Measurements from ENCODE around the gene COL1A2.

Gene COL1A2

DNA sequence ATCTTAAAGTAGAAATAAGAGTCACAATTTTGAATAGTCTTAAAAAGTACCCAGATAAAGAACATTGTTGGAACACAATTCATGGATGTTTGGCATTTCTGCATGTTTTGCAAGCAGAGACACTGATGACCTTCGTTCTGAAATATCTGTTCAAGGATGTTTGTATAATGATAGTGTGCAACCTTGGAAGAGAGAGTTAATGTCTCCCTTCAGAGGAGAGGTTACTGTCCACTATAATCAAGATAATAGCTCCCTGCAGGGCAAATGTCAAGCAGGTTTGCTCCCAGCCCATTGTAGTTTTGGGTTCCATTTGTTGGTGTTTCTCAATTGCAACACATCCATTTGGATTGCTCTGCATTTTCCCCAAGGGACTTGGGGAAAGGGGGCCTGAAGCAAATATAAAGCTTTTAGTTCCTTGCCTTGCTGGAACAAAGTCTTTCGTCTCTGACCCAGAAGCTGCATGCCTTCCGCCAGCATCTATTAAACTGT is 45.2 kb downstream of the COL1A2 start:
- H3K9me3 ChIP-seq (ENCODE audit: control insufficient read depth in 2 of 2, low read length in 2 of 2) = no peaks in the 10 kb centered on the region
- peaks cover 4 to 5% of the 10 kb centered on the region in 2 donors for H3K4me1 ChIP-seq (ENCODE audit: control insufficient read depth in 2 of 2, insufficient read depth in 2 of 2, low read length in 2 of 2)
- H3K27ac ChIP-seq (ENCODE audit: low read depth in 2 of 2, low read length in 2 of 2) = no peak overlapping the region
- H3K36me3 ChIP-seq (ENCODE audit: control insufficient read depth in 2 of 2, insufficient read depth in 2 of 2, low read length in 2 of 2) = no peaks in the 10 kb centered on the region
- no peak overlapping the region for H3K9ac ChIP-seq (ENCODE audit: low read depth in 1 of 2, low read length in 2 of 2)
- H3K27me3 ChIP-seq (ENCODE audit: control insufficient read depth in 2 of 2, insufficient read depth in 2 of 2, low read length in 2 of 2) = no peaks in the 10 kb centered on the region
- no peak overlapping the region for H3K4me3 ChIP-seq (ENCODE audit: low read length in 2 of 2)

DNA sequence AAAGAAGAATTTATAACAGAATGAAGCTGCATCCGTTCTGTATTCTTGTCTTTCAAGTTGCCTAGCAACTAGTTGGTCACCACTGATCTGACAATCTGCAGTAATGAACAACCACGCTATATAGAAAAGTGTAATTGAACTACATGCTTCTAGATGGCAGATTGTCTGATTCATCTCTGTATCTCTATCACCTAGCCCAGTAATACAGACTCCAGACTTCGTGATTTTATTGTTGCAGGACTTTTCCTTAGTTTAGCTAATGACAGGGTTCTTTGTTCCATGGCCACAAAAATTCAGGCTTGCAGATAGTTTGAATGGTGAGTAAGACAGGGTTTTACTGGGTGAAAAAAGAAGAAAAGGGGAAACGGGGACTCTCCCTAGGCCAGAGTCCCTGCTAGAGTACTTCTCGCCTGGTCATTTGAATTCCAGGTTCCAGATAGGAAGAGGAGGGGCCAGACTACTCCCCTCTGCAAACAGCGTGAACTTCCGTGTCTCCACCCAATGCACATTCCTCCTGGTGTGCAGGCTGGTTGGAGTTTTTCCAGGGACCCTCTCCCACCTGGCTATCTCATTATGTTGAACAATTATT is 45.9 kb downstream of the COL1A2 start:
- H3K27ac ChIP-seq (ENCODE audit: low read depth in 2 of 2, low read length in 2 of 2) = peak overlapping the region; percentile 20 to 50
- H3K4me3 ChIP-seq (ENCODE audit: low read length in 2 of 2) = peak overlapping the region; percentile 3 to 27
- no peaks in the 10 kb centered on the region for H3K27me3 ChIP-seq (ENCODE audit: control insufficient read depth in 2 of 2, insufficient read depth in 2 of 2, low read length in 2 of 2)
- H3K36me3 ChIP-seq (ENCODE audit: control insufficient read depth in 2 of 2, insufficient read depth in 2 of 2, low read length in 2 of 2) = no peaks in the 10 kb centered on the region
- no peak overlapping the region for H3K9ac ChIP-seq (ENCODE audit: low read depth in 1 of 2, low read length in 2 of 2)
- peaks cover 4 to 5% of the 10 kb centered on the region in 2 donors for H3K4me1 ChIP-seq (ENCODE audit: control insufficient read depth in 2 of 2, insufficient read depth in 2 of 2, low read length in 2 of 2)
- H3K9me3 ChIP-seq (ENCODE audit: control insufficient read depth in 2 of 2, low read length in 2 of 2) = no peaks in the 10 kb centered on the region

DNA sequence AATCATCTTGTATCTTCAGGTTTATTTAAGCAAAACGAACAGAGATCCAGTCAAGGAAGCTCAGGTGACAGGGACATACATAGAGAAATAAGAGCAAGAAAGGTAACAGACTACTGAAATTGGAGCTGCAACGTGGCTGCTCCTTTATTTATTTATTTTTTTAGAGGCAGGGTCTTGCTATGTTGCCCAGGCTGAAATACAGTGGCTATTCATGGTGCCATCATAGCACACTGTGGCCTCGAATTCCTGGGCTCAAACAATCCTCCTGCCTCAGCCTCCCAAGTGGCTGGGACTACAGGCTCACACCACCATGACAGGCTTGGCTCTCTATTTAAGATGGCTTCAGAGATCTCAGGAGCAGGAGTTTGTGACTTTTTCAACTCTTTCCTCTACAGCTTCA is 46.4 kb downstream of the COL1A2 start:
- Histone ChIP-seq H3K27ac (ENCODE audit: low read depth in 2 of 2, low read length in 2 of 2) (no peak overlapping the region), H3K4me3 (ENCODE audit: low read length in 2 of 2) (no peak overlapping the region)

DNA sequence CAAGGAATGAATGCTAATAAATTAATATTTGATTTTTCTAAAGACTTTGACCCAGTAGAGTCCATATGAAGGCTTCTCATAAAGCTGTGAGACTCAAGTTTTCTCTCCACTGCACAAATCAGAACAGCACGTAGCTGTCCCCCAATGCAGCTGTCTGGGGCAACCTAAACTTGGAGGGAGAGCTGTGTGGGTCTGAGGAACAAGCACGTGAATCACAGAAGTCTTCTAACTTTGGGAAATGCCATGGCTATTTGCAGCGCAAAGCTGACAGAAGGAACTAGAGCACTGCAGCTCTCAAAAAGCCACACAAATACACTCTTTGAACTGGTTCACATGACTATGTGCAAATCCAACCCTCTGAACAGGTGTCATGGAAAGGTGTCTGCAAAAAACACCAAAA is 47.9 kb downstream of the COL1A2 start:
- Histone ChIP-seq H3K27ac (ENCODE audit: low read depth in 2 of 2, low read length in 2 of 2) (no peak overlapping the region), H3K4me3 (ENCODE audit: low read length in 2 of 2) (no peak overlapping the region), H3K4me1 (ENCODE audit: control insufficient read depth in 2 of 2, insufficient read depth in 2 of 2, low read length in 2 of 2) (peaks cover 4 to 5% of the 10 kb centered on the region in 2 donors), H3K27me3 (ENCODE audit: control insufficient read depth in 2 of 2, insufficient read depth in 2 of 2, low read length in 2 of 2) (no peaks in the 10 kb centered on the region), H3K36me3 (ENCODE audit: control insufficient read depth in 2 of 2, insufficient read depth in 2 of 2, low read length in 2 of 2) (no peaks in the 10 kb centered on the region), H3K9me3 (ENCODE audit: control insufficient read depth in 2 of 2, low read length in 2 of 2) (no peaks in the 10 kb centered on the region), H3K9ac (ENCODE audit: low read depth in 1 of 2, low read length in 2 of 2) (no peak overlapping the region)

More for the DNA sequence above, 46.4 kb downstream of the COL1A2 start:
- no peaks in the 10 kb centered on the region for H3K36me3 ChIP-seq (ENCODE audit: control insufficient read depth in 2 of 2, insufficient read depth in 2 of 2, low read length in 2 of 2)
- H3K27me3 ChIP-seq (ENCODE audit: control insufficient read depth in 2 of 2, insufficient read depth in 2 of 2, low read length in 2 of 2) = no peaks in the 10 kb centered on the region
- H3K9ac ChIP-seq (ENCODE audit: low read depth in 1 of 2, low read length in 2 of 2) = no peak overlapping the region
- peaks cover 4 to 5% of the 10 kb centered on the region in 2 donors for H3K4me1 ChIP-seq (ENCODE audit: control insufficient read depth in 2 of 2, insufficient read depth in 2 of 2, low read length in 2 of 2)
- no peaks in the 10 kb centered on the region for H3K9me3 ChIP-seq (ENCODE audit: control insufficient read depth in 2 of 2, low read length in 2 of 2)

DNA sequence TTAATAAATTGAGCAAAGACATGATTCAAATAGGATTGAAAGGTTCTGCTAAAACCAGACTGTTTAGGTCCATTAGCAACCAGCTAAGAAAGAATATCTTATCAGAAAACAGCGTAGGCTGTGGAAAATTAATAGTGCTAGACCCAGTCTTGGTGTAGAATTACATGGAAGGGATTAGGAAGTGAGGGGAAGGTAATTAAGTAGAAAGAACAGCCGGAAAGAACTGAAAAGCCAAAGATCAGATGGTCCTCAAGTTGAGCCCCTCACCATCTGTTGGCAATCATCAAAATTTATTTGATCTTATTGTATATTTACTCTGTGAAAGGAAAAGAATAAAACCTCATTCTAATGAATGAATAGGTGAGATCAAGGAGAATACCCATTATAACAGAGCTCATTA is 50.1 kb downstream of the COL1A2 start:
- H3K27me3 ChIP-seq (ENCODE audit: control insufficient read depth in 2 of 2, insufficient read depth in 2 of 2, low read length in 2 of 2) = no peaks in the 10 kb centered on the region
- H3K4me3 ChIP-seq (ENCODE audit: low read length in 2 of 2) = no peak overlapping the region
- H3K9me3 ChIP-seq (ENCODE audit: control insufficient read depth in 2 of 2, low read length in 2 of 2) = no peaks in the 10 kb centered on the region
- peaks cover 4 to 5% of the 10 kb centered on the region in 2 donors for H3K4me1 ChIP-seq (ENCODE audit: control insufficient read depth in 2 of 2, insufficient read depth in 2 of 2, low read length in 2 of 2)
- H3K9ac ChIP-seq (ENCODE audit: low read depth in 1 of 2, low read length in 2 of 2) = no peak overlapping the region
- no peaks in the 10 kb centered on the region for H3K36me3 ChIP-seq (ENCODE audit: control insufficient read depth in 2 of 2, insufficient read depth in 2 of 2, low read length in 2 of 2)
- H3K27ac ChIP-seq (ENCODE audit: low read depth in 2 of 2, low read length in 2 of 2) = no peak overlapping the region

DNA sequence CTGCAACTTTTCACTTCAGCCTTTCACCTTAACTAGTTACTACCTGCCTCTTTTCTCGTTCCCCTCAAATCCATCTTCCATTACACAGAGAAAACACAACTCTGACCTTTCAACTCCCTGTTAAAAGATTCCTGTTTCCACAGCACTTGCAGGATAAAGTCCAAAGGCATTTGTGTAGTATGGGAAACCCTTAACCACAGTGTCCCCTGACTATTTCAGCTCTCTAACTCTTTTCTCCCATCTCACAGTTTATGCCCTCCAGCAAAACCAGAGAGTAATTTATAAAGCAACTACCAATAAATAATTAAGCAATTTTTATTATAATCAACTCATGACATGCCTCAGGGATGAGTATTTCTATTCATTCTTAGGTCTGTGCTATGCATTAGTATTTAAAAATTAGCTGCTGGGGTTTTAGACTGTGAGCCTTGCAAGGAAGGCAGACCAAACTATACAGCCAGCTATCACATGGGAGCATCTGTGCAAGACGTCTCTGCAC is 51.0 kb downstream of the COL1A2 start:
- Histone ChIP-seq H3K27ac (ENCODE audit: low read depth in 2 of 2, low read length in 2 of 2) (no peak overlapping the region), H3K36me3 (ENCODE audit: control insufficient read depth in 2 of 2, insufficient read depth in 2 of 2, low read length in 2 of 2) (no peaks in the 10 kb centered on the region), H3K27me3 (ENCODE audit: control insufficient read depth in 2 of 2, insufficient read depth in 2 of 2, low read length in 2 of 2) (no peaks in the 10 kb centered on the region), H3K4me3 (ENCODE audit: low read length in 2 of 2) (no peak overlapping the region), H3K9ac (ENCODE audit: low read depth in 1 of 2, low read length in 2 of 2) (no peak overlapping the region), H3K9me3 (ENCODE audit: control insufficient read depth in 2 of 2, low read length in 2 of 2) (no peaks in the 10 kb centered on the region), H3K4me1 (ENCODE audit: control insufficient read depth in 2 of 2, insufficient read depth in 2 of 2, low read length in 2 of 2) (peaks cover 0 to 1% of the 10 kb centered on the region in 2 donors)

DNA sequence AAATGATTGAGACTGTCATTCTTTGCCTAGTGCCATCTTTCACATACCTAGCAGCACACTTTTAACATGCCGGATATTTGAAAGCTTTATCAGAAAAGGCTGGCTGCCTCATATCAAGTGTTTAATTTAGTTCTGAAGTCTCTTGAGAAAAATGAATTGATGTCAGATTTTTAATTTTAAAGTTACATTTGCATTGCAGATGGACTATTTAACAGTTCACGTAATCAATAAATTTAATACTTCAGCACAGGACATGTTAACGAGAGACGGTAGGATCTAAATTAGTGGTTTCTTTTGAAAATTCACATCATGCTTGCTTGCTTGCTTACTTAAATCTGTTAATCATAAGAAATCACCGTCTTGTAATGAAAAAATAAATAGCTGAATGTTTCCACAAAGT is 51.6 kb downstream of the COL1A2 start:
- Histone ChIP-seq H3K27ac (ENCODE audit: low read depth in 2 of 2, low read length in 2 of 2) (no peak overlapping the region), H3K27me3 (ENCODE audit: control insufficient read depth in 2 of 2, insufficient read depth in 2 of 2, low read length in 2 of 2) (no peaks in the 10 kb centered on the region), H3K36me3 (ENCODE audit: control insufficient read depth in 2 of 2, insufficient read depth in 2 of 2, low read length in 2 of 2) (no peaks in the 10 kb centered on the region), H3K4me1 (ENCODE audit: control insufficient read depth in 2 of 2, insufficient read depth in 2 of 2, low read length in 2 of 2) (no peaks in the 10 kb centered on the region), H3K9ac (ENCODE audit: low read depth in 1 of 2, low read length in 2 of 2) (no peak overlapping the region), H3K9me3 (ENCODE audit: control insufficient read depth in 2 of 2, low read length in 2 of 2) (no peaks in the 10 kb centered on the region), H3K4me3 (ENCODE audit: low read length in 2 of 2) (no peak overlapping the region)

DNA sequence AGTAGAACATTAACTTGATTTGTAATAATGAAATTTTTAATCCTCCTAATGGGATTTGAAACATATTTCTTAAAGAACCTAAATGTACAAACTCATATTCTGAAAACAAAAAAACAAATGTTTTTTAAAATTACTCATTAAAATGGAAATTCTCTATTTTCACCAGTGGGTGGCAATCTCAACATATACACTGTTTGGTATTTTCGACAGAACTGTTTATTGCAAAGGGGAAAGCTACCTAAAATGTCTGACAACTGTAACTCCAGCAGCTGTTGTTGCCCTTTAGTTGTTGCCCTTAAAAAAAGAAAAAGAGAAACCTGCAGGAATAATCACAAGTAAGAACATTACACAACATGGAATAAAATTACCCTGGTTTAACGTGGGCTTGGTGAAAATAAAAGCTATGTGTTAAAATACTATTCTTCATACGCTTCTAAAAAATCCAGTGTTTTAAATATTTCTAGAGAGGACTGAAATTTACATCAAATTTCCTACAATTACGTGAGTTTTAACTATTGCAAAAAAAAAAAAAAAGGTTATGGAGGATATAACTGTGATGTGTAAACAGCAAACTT is 54.5 kb downstream of the COL1A2 start:
- Histone ChIP-seq H3K4me1 (ENCODE audit: control insufficient read depth in 2 of 2, insufficient read depth in 2 of 2, low read length in 2 of 2) (no peaks in the 10 kb centered on the region), H3K9me3 (ENCODE audit: control insufficient read depth in 2 of 2, low read length in 2 of 2) (no peaks in the 10 kb centered on the region), H3K4me3 (ENCODE audit: low read length in 2 of 2) (no peak overlapping the region), H3K27ac (ENCODE audit: low read depth in 2 of 2, low read length in 2 of 2) (no peak overlapping the region), H3K9ac (ENCODE audit: low read depth in 1 of 2, low read length in 2 of 2) (no peak overlapping the region), H3K27me3 (ENCODE audit: control insufficient read depth in 2 of 2, insufficient read depth in 2 of 2, low read length in 2 of 2) (no peaks in the 10 kb centered on the region), H3K36me3 (ENCODE audit: control insufficient read depth in 2 of 2, insufficient read depth in 2 of 2, low read length in 2 of 2) (no peaks in the 10 kb centered on the region)

DNA sequence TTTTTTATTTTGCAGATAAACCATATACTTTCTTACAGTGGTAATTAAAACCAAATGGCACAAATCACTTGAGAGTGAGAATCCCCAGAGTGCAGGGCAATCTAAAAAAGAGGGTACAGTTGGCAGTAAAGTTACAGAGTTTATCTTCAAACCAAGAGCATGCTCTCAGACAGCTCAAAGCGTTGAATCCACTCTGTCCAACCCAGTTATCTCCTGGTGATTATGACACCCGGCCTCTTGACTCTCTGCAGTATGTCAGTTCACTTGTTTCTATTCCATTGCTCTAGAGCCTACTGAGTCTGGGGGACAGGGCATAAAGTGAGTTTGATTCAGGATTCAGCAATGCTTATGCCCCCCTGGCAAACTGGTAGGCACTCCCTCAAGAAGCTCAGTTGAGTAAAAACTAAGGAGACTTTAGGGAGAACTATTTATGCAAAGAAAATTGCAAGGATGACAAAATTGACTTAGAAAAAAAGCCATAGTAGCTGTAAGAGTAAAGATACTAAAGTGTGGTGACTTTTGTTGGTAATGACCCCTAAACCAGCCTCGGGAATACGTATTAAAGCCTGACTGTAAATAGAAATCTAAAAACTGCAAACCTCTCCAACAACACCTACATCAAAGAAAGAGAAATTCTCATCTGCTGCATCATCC is 55.5 kb downstream of the COL1A2 start:
- H3K27ac ChIP-seq (ENCODE audit: low read depth in 2 of 2, low read length in 2 of 2) = no peak overlapping the region
- no peaks in the 10 kb centered on the region for H3K9me3 ChIP-seq (ENCODE audit: control insufficient read depth in 2 of 2, low read length in 2 of 2)
- H3K4me1 ChIP-seq (ENCODE audit: control insufficient read depth in 2 of 2, insufficient read depth in 2 of 2, low read length in 2 of 2) = no peaks in the 10 kb centered on the region
- H3K4me3 ChIP-seq (ENCODE audit: low read length in 2 of 2) = no peak overlapping the region
- no peaks in the 10 kb centered on the region for H3K36me3 ChIP-seq (ENCODE audit: control insufficient read depth in 2 of 2, insufficient read depth in 2 of 2, low read length in 2 of 2)
- no peaks in the 10 kb centered on the region for H3K27me3 ChIP-seq (ENCODE audit: control insufficient read depth in 2 of 2, insufficient read depth in 2 of 2, low read length in 2 of 2)
- no peak overlapping the region for H3K9ac ChIP-seq (ENCODE audit: low read depth in 1 of 2, low read length in 2 of 2)

DNA sequence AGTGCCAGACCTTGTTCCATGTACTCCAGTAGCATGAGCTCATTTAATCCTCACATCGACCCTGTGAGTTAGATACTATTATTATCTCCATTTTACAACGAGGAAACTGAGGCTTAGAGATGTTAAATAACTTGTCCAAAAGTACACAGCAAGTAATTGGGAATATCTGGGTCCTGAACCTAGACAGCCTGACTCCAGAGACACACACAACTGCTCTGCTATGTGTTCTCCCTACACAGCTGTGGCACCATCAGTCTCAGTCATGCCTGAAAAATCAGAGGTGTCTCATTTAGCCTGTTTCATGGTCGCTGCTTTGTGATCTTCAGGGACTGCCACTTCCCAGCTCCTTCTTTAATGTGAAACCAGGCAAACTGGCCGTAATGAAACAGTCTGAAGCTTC is 56.5 kb downstream of the COL1A2 start:
- Histone ChIP-seq H3K9me3 (ENCODE audit: control insufficient read depth in 2 of 2, low read length in 2 of 2) (no peaks in the 10 kb centered on the region), H3K4me1 (ENCODE audit: control insufficient read depth in 2 of 2, insufficient read depth in 2 of 2, low read length in 2 of 2) (no peaks in the 10 kb centered on the region), H3K36me3 (ENCODE audit: control insufficient read depth in 2 of 2, insufficient read depth in 2 of 2, low read length in 2 of 2) (no peaks in the 10 kb centered on the region), H3K4me3 (ENCODE audit: low read length in 2 of 2) (no peak overlapping the region), H3K27ac (ENCODE audit: low read depth in 2 of 2, low read length in 2 of 2) (no peak overlapping the region), H3K9ac (ENCODE audit: low read depth in 1 of 2, low read length in 2 of 2) (no peak overlapping the region), H3K27me3 (ENCODE audit: control insufficient read depth in 2 of 2, insufficient read depth in 2 of 2, low read length in 2 of 2) (no peaks in the 10 kb centered on the region)
